SH-SY5Y (cell line): Measurements from ENCODE around the gene SOCS1.

Experiments
- GATA2 ChIP-seq: IDR thresholded peaks from 2 replicates; pipeline ENCODE4 v1.6.1; 2011; ENCODE audit warnings: mild to moderate bottlenecking, low read depth, low read length
- GATA3 ChIP-seq: IDR thresholded peaks from 2 replicates; pipeline ENCODE4 v1.6.1; 2011; ENCODE audit warnings: low read depth, mild to moderate bottlenecking, low read length, moderate library complexity

DNA sequence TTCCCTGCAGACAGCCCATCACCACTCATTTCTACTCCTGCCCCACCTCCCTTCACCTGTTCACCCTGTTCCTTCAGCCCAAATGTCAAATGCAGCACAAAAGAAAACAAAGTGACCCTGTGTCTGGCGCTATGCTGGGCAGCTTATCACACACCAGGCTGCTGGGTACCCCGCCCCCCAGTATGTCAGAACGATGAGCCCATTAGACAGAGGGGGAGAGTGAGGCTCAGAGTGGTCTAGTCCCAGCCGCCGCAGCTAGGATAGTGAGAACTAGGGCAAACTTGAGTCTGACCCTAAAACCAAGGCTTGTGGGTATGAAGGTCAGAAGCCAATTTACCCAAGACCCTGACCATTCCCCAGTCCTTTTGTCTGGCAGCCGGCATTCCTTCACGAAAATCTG, 9.1 kb upstream of the SOCS1 start:
- TF ChIP-seq GATA2 (no peak), GATA3 (no peak)
